ENCODE results near the gene CMTR1. TPM values are rescaled to one million over a fixed set of nuclear protein-coding genes. Genes with fewer than 3 reads are reported as not detected.

CMTR1 gene
- total and polyA plus RNA-seq, 12 donors, result 13.1 to 37.0 (median 33.1) TPM

DNA sequence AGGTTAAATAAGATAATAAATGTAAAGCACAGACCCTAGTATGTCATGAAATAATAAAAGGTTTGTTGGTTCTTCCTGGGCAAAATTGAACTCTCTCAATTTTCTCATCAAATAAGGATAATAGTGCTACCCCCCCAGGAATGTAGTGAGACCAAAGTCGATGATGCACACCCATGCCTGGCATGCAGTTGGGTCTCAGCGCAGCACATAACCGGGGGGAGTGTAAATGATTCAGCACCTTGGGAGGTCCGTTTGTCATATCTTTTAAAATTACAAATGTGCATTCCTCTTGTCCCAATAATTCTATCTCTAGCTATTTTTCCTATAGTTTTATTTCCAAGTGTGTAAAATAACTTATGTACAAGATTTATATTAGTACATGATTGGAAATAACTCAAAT, 98.0 kb downstream of the CMTR1 start:
- intact Hi-C loops (cut with DNase I), result no loop called here
- peaks cover 4 to 10% (median 8%) of the 10 kb centered on the region in 9 donors for H3K4me1 ChIP-seq
- DNase-seq (no peak), ATAC-seq (no peak)
- no peak overlapping the region for H3K4me3 ChIP-seq
- H3K27ac ChIP-seq, result no peak overlapping the region
- H3K36me3 ChIP-seq, result no peaks in the 10 kb centered on the region
- peaks cover 0 to 92% (median 60%) of the 10 kb centered on the region in 7 donors for H3K27me3 ChIP-seq
- no peaks in the 10 kb centered on the region for H3K9me3 ChIP-seq
- WGBS, 2 donors, result 69 to 77% methylated on average over 4 of the region's 4 CpGs
- TF ChIP-seq, protein P1, sequence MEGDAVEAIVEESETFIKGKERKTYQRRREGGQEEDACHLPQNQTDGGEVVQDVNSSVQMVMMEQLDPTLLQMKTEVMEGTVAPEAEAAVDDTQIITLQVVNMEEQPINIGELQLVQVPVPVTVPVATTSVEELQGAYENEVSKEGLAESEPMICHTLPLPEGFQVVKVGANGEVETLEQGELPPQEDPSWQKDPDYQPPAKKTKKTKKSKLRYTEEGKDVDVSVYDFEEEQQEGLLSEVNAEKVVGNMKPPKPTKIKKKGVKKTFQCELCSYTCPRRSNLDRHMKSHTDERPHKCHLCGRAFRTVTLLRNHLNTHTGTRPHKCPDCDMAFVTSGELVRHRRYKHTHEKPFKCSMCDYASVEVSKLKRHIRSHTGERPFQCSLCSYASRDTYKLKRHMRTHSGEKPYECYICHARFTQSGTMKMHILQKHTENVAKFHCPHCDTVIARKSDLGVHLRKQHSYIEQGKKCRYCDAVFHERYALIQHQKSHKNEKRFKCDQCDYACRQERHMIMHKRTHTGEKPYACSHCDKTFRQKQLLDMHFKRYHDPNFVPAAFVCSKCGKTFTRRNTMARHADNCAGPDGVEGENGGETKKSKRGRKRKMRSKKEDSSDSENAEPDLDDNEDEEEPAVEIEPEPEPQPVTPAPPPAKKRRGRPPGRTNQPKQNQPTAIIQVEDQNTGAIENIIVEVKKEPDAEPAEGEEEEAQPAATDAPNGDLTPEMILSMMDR (IDR thresholded peaks at IDR 0.05), result no peak

Other genes with a start within 250 kb of the CMTR1 start
- gene TBC1D22B, start 175.4 kb upstream of the CMTR1 start, total RNA-seq, result 1 to 10 TPM; 5.4 to 8.1 (median 6.6) TPM
- gene TBC1D22B, start 175.4 kb upstream of the CMTR1 start, polyA plus RNA-seq, result 1 to 10 TPM; 5.0 to 5.8 TPM
- gene TMEM217, start 175.1 kb upstream of the CMTR1 start, total RNA-seq, result 1 to 10 TPM in 1 of 10 donors, under 1 TPM in 7, not detected in 2; 0.20 to 1.1 (median 0.41) TPM
- gene TMEM217, start 175.1 kb upstream of the CMTR1 start, polyA plus RNA-seq, result under 1 TPM; 0.29 to 0.64 TPM
- 10 to 100 TPM; 12.9 to 17.5 (median 15.0) TPM for gene RNF8, start 79.2 kb upstream of the CMTR1 start, total RNA-seq
- gene RNF8, start 79.2 kb upstream of the CMTR1 start, polyA plus RNA-seq, result 10 to 100 TPM in 1 of 2 donors, 1 to 10 TPM in 1; 9.5 to 10.8 TPM
- gene CCDC167, start 66.7 kb downstream of the CMTR1 start, total RNA-seq, result 10 to 100 TPM; 17.5 to 34.7 (median 24.1) TPM
- 100 to 1,000 TPM in 1 of 2 donors, 10 to 100 TPM in 1; 25.3 to 103 TPM for gene CCDC167, start 66.7 kb downstream of the CMTR1 start, polyA plus RNA-seq

Data from heart right ventricle (tissue), 16 donors.